HCT116 (cell line): Measurements from ENCODE around the gene FBXL5. TPM values are rescaled to one million over a fixed set of nuclear protein-coding genes. Genes with fewer than 3 reads are reported as not detected.

Source experiments
- ATAC-seq: fragments of 200-7000 bp; cut with Tn5 transposase; 2 replicates; pipeline ENCODE4 v1.9.1; 2020; ENCODE audit warnings: mild to moderate bottlenecking, moderate library complexity
- BruUV-seq: library from RNA; stranded (reverse); fragments of 400-500 nt; replicated peaks from 2 replicates; lab custom pipeline; 2021; lab: Mats Ljungman, UMichigan
- CTCF ChIA-PET: fragments of 300-600 bp; sonication (Branson Sonifier 250); formaldehyde crosslinking; loops from one replicate; lab custom pipeline; 2021; ENCODE audit warnings: antibody characterized with exemption; lab: Charles Lee
- POLR2A ChIA-PET: fragments of 300-600, 350-600 bp; sonication (Branson Sonifier 250); formaldehyde crosslinking; loops from one replicate; lab custom pipeline; 2021; ENCODE audit warnings: antibody characterized with exemption; lab: Charles Lee
- RAD21 ChIA-PET, 2 experiments: fragments of 300-600 bp; sonication (Branson Sonifier 250); formaldehyde crosslinking; loops; one replicate each; lab custom pipeline; 2023; ENCODE audit warnings: low total read pairs in 2 of 2; ENCODE audit not compliant: uncharacterized antibody in 2 of 2, unreplicated experiment in 2 of 2, low non-redundant PET in 1 of 2; lab: Charles Lee
- DNase-seq: peaks from one replicate; pipeline ENCODE4 v3.0.0-alpha.2; 2010; ENCODE audit warnings: low read depth, low spot score
- H2AFZ ChIP-seq: fragments of 200-600 bp; shearing (Covaris generic), sonication (generic); 2 replicates; pipeline ENCODE4 v1.6.1; 2017; ENCODE audit warnings: low read depth, mixed run types, mixed read lengths, antibody characterized with exemption, low read length; ENCODE audit not compliant: poor library complexity, severe bottlenecking
- H3K27ac ChIP-seq: 2 replicates; pipeline ENCODE4 v1.5.1; 2012; ENCODE audit warnings: low read depth, low read length
- H3K27me3 ChIP-seq: fragments of 200-600 bp; sonication (generic); 2 replicates; pipeline ENCODE4 v1.6.1; 2016; ENCODE audit warnings: mixed run types, low read length, mixed read lengths; ENCODE audit not compliant: insufficient read depth
- H3K36me3 ChIP-seq, 2 experiments: fragments of 200-500 bp in 1 of 2; fragments of 200-600 bp in 1 of 2; sonication (Bioruptor generic) in 1 of 2; sonication (generic) in 1 of 2; 2 replicates each; pipeline versions ENCODE4 v1.5.1 to v1.6.1; 2014 to 2016; ENCODE audit warnings: low read length in 2 of 2, inconsistent platforms in 1 of 2, mixed read lengths in 1 of 2, mixed run types in 1 of 2; ENCODE audit not compliant: insufficient read depth in 2 of 2, control insufficient read depth in 1 of 2
- H3K4me1 ChIP-seq, 2 experiments: fragments of 200-600 bp in 1 of 2; sonication (generic) in 1 of 2; 2 replicates each; pipeline versions ENCODE4 v1.5.1 to v1.6.1; 2012 to 2017; ENCODE audit warnings: low read length in 2 of 2, inconsistent platforms in 1 of 2, mild to moderate bottlenecking in 1 of 2, mixed read lengths in 1 of 2, mixed run types in 1 of 2, moderate library complexity in 1 of 2; ENCODE audit not compliant: insufficient read depth in 2 of 2, control insufficient read depth in 1 of 2
- H3K4me2 ChIP-seq: fragments of 200-600 bp; sonication (generic); 2 replicates; pipeline ENCODE4 v1.6.1; 2017; ENCODE audit warnings: mixed run types, low read length, mixed read lengths
- H3K4me3 ChIP-seq, 2 experiments: fragments of 200-600 bp in 1 of 2; sonication (generic) in 1 of 2; replicated peaks in 1 of 2; 2 replicates each; pipeline ENCODE4 v1.5.1; 2011 to 2016; ENCODE audit warnings: low read length in 2 of 2, control low read depth in 1 of 2, low read depth in 1 of 2, mild to moderate bottlenecking in 1 of 2, mixed read lengths in 1 of 2, mixed run types in 1 of 2
- H3K79me2 ChIP-seq: fragments of 200-600 bp; sonication (generic); 2 replicates; pipeline ENCODE4 v1.6.1; 2017; ENCODE audit warnings: mild to moderate bottlenecking, mixed run types, low read length, moderate library complexity, mixed read lengths; ENCODE audit not compliant: insufficient read depth
- H3K9ac ChIP-seq: fragments of 200-600 bp; sonication (generic); 2 replicates; pipeline ENCODE4 v1.6.1; 2016; ENCODE audit warnings: low read length, mixed read lengths
- H3K9me2 ChIP-seq: fragments of 200-600 bp; sonication (generic), shearing (Covaris generic); 2 replicates; pipeline ENCODE4 v1.6.1; 2017; ENCODE audit warnings: mixed run types, mild to moderate bottlenecking, moderate library complexity; ENCODE audit not compliant: insufficient read depth
- H3K9me3 ChIP-seq, 2 experiments: fragments of 200-500 bp in 1 of 2; fragments of 200-600 bp in 1 of 2; sonication (Bioruptor generic) in 1 of 2; sonication (generic) in 1 of 2; 2 replicates each; pipeline ENCODE4 v1.6.1; 2014 to 2017; ENCODE audit warnings: low read length in 2 of 2, mixed read lengths in 2 of 2, inconsistent platforms in 1 of 2, low read depth in 1 of 2, mild to moderate bottlenecking in 1 of 2, mixed run types in 1 of 2, moderate library complexity in 1 of 2; ENCODE audit not compliant: control insufficient read depth in 1 of 2, insufficient read depth in 1 of 2
- H4K20me1 ChIP-seq: fragments of 200-600 bp; sonication (generic), shearing (Covaris generic); 2 replicates; pipeline ENCODE4 v1.6.1; 2017; ENCODE audit warnings: mixed run types, mild to moderate bottlenecking, moderate library complexity; ENCODE audit not compliant: insufficient read depth
- EGR1 ChIP-seq: IDR thresholded peaks from 2 replicates; pipeline ENCODE4 v1.6.1; 2012; ENCODE audit warnings: low read depth
- ELF1 ChIP-seq: IDR thresholded peaks from 2 replicates; pipeline ENCODE4 v1.6.1; 2012; ENCODE audit warnings: low read depth, borderline replicate concordance
- RAD21 ChIP-seq: IDR thresholded peaks from 2 replicates; pipeline ENCODE4 v1.6.1; 2012; ENCODE audit warnings: low read depth, mild to moderate bottlenecking
- intact Hi-C: fragments of 100-400 bp; cut with micrococcal nuclease; formaldehyde crosslinking; loops from 2 replicates; pipeline ENCODE4 v1.10.0; 2022
- total RNA-seq: library from RNA; stranded (reverse); gene quantifications from one replicate; pipeline ENCODE4 v1.2.1, GENCODE V29; 2021; ENCODE audit not compliant: unreplicated experiment

The FBXL5 gene
- total RNA-seq, 1 experiment from 2014 or later, result 20.6 TPM

GRCh38 chr4:15556511-15557092 is 98.6 kb downstream of the FBXL5 start:
- no peak overlapping the region for H2AFZ ChIP-seq
- H3K9me2 ChIP-seq, result no peaks in the 10 kb centered on the region
- ChIA-PET RAD21 (no interaction called here), CTCF (no interaction called here)
- intact Hi-C loops, result no loop called here
- no peaks in the 10 kb centered on the region; a peak in 1 of 4 replicates for H3K4me1 ChIP-seq
- no peak overlapping the region for H3K9ac ChIP-seq
- H3K36me3 ChIP-seq, result no peaks in the 10 kb centered on the region
- no peaks in the 10 kb centered on the region for H3K9me3 ChIP-seq
- H3K27ac ChIP-seq, result no peak overlapping the region
- H3K27me3 ChIP-seq, result no peaks in the 10 kb centered on the region
- no peak for DNase-seq
- H4K20me1 ChIP-seq, result no peaks in the 10 kb centered on the region
- TF ChIP-seq RAD21, result no peak
- no peak for TF ChIP-seq EGR1
- no peak for TF ChIP-seq ELF1
- TF ChIP-seq, all 23 proteins: peak for 0
- POLR2A ChIA-PET, result no interaction called here
- Histone ChIP-seq H3K4me2 (no peak overlapping the region), H3K4me3 (no peak overlapping the region), H3K79me2 (no peaks in the 10 kb centered on the region)
- BruUV-seq, result no TSS peak
- ATAC-seq, result no peak

Other genes starting within 250 kb of the FBXL5 start
- not detected for gene C1QTNF7, start 227.3 kb downstream of the FBXL5 start, total RNA-seq
- gene CC2D2A, start 185.5 kb downstream of the FBXL5 start, total RNA-seq, result 13.0 TPM
- gene FAM200B, start 26.5 kb upstream of the FBXL5 start, total RNA-seq, result 26.1 TPM
- 0.44 TPM for gene BST1, start 47.7 kb upstream of the FBXL5 start, total RNA-seq
- not detected for gene CD38, start 123.0 kb upstream of the FBXL5 start, total RNA-seq